GM19395 (cell line): Measurements from ENCODE around the gene SPTLC3.

Source experiments
- ATAC-seq: cut with Tn5 transposase; IDR thresholded peaks from one replicate; pipeline ENCODE4 v1.9.1; 2021; ENCODE audit warnings: mild to moderate bottlenecking, moderate library complexity; ENCODE audit not compliant: unreplicated experiment

Gene SPTLC3

GRCh38 chr20:13089950-13090469 lies 81.2 kb downstream of the SPTLC3 start:
- ATAC-seq: no peak

- ATAC-seq: no peak
Measured at GRCh38 chr20:13092111-13092510, 83.3 kb downstream of the SPTLC3 start.

- no peak for ATAC-seq
Measured at GRCh38 chr20:13094976-13095375, 86.2 kb downstream of the SPTLC3 start.

- no peak for ATAC-seq
Measured at GRCh38 chr20:13098720-13099355, 90.1 kb downstream of the SPTLC3 start.

GRCh38 chr20:13099676-13100075 lies 90.9 kb downstream of the SPTLC3 start:
- no peak for ATAC-seq

GRCh38 chr20:13101276-13101675 lies 92.5 kb downstream of the SPTLC3 start:
- no peak for ATAC-seq

- no peak for ATAC-seq
Measured at GRCh38 chr20:13101706-13102105, 92.9 kb downstream of the SPTLC3 start.

- ATAC-seq: no peak
Measured at GRCh38 chr20:13102237-13102636, 93.5 kb downstream of the SPTLC3 start.

- ATAC-seq: no peak
Measured at GRCh38 chr20:13102694-13103093, 93.9 kb downstream of the SPTLC3 start.

- no peak for ATAC-seq
Measured at GRCh38 chr20:13105039-13105438, 96.3 kb downstream of the SPTLC3 start.

GRCh38 chr20:13105864-13106457 lies 97.2 kb downstream of the SPTLC3 start:
- ATAC-seq: no peak

GRCh38 chr20:13109658-13110057 lies 100.9 kb downstream of the SPTLC3 start:
- no peak for ATAC-seq

GRCh38 chr20:13110796-13111195 lies 102.0 kb downstream of the SPTLC3 start:
- ATAC-seq: no peak

GRCh38 chr20:13111249-13111911 lies 102.6 kb downstream of the SPTLC3 start:
- no peak for ATAC-seq

GRCh38 chr20:13113731-13114130 lies 105.0 kb downstream of the SPTLC3 start:
- ATAC-seq: no peak

GRCh38 chr20:13117200-13117599 lies 108.4 kb downstream of the SPTLC3 start:
- no peak for ATAC-seq

GRCh38 chr20:13118676-13119075 lies 109.9 kb downstream of the SPTLC3 start:
- ATAC-seq: no peak

- ATAC-seq: peak; percentile 69
Measured at GRCh38 chr20:13119583-13119982, 110.8 kb downstream of the SPTLC3 start.

- no peak for ATAC-seq
Measured at GRCh38 chr20:13120471-13120870, 111.7 kb downstream of the SPTLC3 start.

- peak; percentile 62 for ATAC-seq
Measured at GRCh38 chr20:13121840-13122515, 113.2 kb downstream of the SPTLC3 start.

GRCh38 chr20:13125486-13125885 lies 116.7 kb downstream of the SPTLC3 start:
- ATAC-seq: no peak

- ATAC-seq: no peak
Measured at GRCh38 chr20:13128173-13128572, 119.4 kb downstream of the SPTLC3 start.
